Stimulated activated CD8-positive, alpha-beta memory T cell treated with anti-CD3 and anti-CD28 coated beads, Interleukin-7, amount 100 ng/mL, for 1 hour (primary cell): ENCODE measurements around the gene DDAH2.

Source experiments
- DNase-seq, 2 donors: peaks; one replicate each; pipeline ENCODE4 v3.0.0-alpha.2; 2020; ENCODE audit warnings: low read depth in 2 of 2

Gene DDAH2

GRCh38 chr6:31730631-31731086 is 1.6 kb upstream of the DDAH2 start:
- no peak for DNase-seq

DNA sequence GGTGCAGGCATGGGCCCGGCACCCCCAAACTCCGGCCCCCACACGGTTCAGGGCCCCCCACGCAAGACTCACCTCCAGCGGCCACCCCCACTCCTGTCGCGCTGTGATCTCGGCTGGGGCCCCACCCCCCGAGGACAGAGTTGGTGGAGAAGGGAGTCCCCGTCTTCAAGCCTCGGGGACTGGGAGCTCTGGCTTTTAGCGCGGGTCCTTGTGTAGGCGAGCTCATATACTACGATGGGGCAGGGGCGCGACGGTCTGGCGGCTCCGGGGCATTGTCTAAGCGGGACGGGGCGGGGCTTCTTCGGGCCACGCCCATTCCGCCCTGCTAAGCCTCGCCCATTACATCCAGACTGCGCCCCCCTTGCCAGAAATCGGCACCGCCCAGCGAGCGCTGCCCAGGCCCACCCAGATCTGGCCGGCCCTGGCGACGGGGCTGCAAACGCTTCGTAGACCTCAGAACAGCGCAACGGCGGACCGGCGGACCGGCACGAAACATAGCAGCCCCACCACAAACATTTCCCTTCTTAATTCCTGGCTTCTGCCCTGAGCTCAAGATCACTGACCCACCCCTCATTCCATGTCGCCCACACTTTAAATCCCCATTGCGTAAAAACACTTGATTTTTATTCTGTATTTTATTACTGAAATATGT is 1.0 kb upstream of the DDAH2 start:
- DNase-seq, result peak; percentile 42 to 44

- peak; percentile 52 to 70 for DNase-seq
These were observed 448 bp upstream of the DDAH2 start for GRCh38 chr6:31729515-31729978.

- DNase-seq, result no peak
These were observed 1.1 kb downstream of the DDAH2 start for GRCh38 chr6:31727717-31728671.

DNA sequence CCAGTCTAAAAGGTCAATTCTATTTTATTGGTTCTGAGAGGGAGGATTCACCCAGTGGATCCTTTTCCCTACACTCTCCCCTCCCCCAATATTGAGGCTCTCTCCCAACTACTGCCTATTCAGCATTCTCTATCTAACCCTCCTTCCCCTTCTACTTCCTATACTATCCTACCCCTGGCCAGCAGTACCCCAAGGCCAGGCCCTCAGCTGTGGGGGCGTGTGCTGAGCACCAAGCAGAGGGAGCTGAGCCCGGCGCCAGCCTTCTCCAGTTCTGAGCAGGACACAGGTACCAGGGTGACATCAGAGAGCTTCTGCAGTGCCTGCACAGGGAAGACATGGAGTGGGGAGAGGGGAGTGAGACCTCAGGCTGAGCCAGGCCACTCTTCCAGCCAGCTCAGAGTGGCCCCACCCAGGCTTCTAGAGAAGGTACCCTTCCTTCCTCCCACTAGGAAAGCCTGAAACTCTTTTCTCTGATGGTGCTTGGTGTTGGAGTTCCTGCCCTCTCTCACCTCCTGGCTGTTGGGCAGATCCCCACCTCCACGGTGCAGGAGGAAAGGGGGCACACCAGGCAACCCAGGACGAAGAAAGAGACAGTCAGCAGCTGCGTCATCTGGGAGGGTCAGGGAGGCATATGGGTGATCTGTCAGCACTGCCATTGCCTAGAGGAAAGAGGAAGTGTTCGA is 1.9 kb downstream of the DDAH2 start:
- no peak for DNase-seq

GRCh38 chr6:31725502-31726350 is 3.4 kb downstream of the DDAH2 start:
- DNase-seq, result no peak

- no peak for DNase-seq
These were observed 5.0 kb downstream of the DDAH2 start for GRCh38 chr6:31723980-31724691.

GRCh38 chr6:31723245-31723979 is 5.7 kb downstream of the DDAH2 start, which contains the start of gene MPIG6B:
TSS of gene MPIG6B (plus strand) at chr6:31723373. CDS start at chr6:31723384, 11 bp downstream.
- no peak for DNase-seq

GRCh38 chr6:31722173-31722572 is 6.9 kb downstream of the DDAH2 start:
- no peak for DNase-seq

- DNase-seq, result no peak
These were observed 7.6 kb downstream of the DDAH2 start, which contains the start of gene LY6G6C for GRCh38 chr6:31721351-31722020. TSS of gene LY6G6C (minus strand) at chr6:31721746. CDS start at chr6:31721679, 67 bp downstream.

DNA sequence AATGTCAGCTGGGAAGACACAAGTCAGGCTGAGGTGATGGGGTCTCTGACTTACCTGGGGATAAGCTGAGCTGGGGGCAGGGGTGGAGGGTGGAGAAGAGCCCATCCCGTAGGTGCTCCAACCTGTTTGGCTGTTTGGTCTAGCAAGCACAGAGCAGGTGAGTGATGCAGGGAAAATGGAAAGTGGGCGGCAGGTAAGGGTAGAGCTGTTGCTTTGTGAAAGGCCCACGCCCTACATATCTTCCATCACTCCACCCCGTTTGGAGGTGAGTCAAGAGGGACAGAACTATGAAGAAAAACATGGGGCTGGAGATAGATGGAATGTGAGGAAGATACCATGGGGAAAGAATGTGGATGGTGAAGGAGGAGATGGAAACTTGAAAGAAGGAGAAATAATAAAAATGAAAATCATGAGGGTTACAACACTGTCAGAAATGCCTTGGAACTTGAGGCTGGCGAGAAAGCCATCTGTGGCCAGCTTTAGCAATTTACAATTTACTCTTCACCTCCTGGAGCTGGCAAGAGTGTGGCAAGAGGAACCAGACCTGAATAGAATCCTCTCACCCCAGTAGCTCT is 8.8 kb downstream of the DDAH2 start:
- DNase-seq, result no peak

- DNase-seq, result no peak
These were observed 10.1 kb downstream of the DDAH2 start for GRCh38 chr6:31719001-31719400.

DNA sequence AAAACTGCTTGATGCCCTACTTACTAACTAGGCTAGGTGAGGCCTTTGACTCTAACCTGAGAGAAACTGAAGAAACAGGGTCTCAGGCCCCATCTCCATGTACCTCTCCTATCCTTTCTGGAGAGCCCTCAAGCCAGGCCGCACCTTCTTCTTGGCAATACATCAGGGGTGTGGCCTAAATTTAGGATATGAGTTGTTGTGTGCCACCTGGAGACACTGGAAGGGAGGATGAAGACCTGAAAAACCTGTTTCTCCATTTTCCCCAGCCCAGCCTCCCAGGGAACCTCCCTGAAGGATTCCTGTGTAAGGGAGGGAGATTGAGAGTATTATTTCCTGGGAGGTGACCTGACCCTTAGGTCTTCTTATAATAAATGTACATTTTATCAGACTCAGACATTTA is 10.8 kb downstream of the DDAH2 start:
- no peak for DNase-seq

DNA sequence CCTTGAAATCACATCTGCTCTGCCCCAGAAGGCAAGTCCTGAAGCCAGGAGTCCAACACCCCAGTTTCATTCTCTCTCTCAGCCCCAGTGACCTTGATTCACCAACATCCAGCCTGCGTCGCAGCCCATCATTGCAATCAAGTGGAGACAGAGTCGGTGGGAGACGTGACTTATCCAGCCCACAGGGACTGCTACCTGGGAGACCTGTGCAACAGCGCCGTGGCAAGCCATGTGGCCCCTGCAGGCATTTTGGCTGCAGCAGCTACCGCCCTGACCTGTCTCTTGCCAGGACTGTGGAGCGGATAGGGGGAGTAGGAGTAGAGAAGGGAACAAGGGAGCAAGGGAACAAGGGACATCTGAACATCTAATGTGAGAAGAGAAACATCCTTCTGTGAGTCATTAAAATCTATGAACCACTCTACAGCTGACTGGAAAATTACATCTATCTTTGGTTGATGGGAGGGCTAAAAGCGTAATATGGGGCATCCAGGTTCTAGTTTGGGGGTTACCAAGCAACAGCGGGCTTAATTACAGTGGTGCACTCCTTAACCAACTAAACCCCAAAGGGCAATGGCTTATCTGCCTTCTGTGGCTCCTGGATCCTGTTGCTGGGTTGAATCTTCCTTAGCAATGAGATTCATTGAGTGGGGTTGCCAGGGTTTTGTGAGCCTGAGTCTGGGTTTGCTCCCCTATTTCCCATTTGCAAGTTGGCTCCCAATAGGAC is 11.4 kb downstream of the DDAH2 start:
- no peak for DNase-seq

GRCh38 chr6:31715022-31715958 is 13.8 kb downstream of the DDAH2 start, which contains the start of gene LY6G6D:
TSS of gene LY6G6D (plus strand) at chr6:31715348. CDS start at chr6:31715356, 8 bp downstream.
- no peak for DNase-seq

- DNase-seq, result no peak
These were observed 15.0 kb downstream of the DDAH2 start for GRCh38 chr6:31713991-31714684.
